ENCODE results near the gene CREB3L2. TPM values are rescaled to one million over a fixed set of nuclear protein-coding genes. Genes with fewer than 3 reads are reported as not detected.

Gene CREB3L2
- total and polyA plus RNA-seq, 2 of the 13 experiments (the other 11 are each of a cell fraction or from before 2014, with no cell fraction given): 22.1 to 41.1 TPM

GRCh38 chr7:137950263-137950621, 51.6 kb downstream of the CREB3L2 start (continued):
- TF ChIP-seq ZNF142 (CRISPR knock-in tag; IDR thresholded peaks at IDR 0.05) (no peak), GPN1 (CRISPR knock-in tag; IDR thresholded peaks at IDR 0.05; ENCODE audit: borderline replicate concordance) (no peak), ATF5 (CRISPR knock-in tag; IDR thresholded peaks at IDR 0.05; ENCODE audit: low read depth) (no peak), SRF (IDR thresholded peaks at IDR 0.05; ENCODE audit: low read depth, low read length) (no peak), ZZZ3 (CRISPR knock-in tag; IDR thresholded peaks at IDR 0.05; ENCODE audit: borderline replicate concordance) (no peak), ZNF382 (CRISPR knock-in tag; IDR thresholded peaks at IDR 0.05; ENCODE audit: borderline replicate concordance) (no peak), ZBTB21 (CRISPR knock-in tag; IDR thresholded peaks at IDR 0.05) (no peak), NFIB (CRISPR knock-in tag; IDR thresholded peaks at IDR 0.05; ENCODE audit: borderline replicate concordance) (no peak), CEBPG (CRISPR knock-in tag; IDR thresholded peaks at IDR 0.05) (0 out of 2 replicates have a peak, but pooled peaks have one; percentile 4), MIER2 (CRISPR knock-in tag; IDR thresholded peaks at IDR 0.05) (no peak), IKZF4 (CRISPR knock-in tag; IDR thresholded peaks at IDR 0.05; ENCODE audit: borderline replicate concordance, low read depth, not compliant biosample characterization) (no peak)
- TF ChIP-seq, protein P1, sequence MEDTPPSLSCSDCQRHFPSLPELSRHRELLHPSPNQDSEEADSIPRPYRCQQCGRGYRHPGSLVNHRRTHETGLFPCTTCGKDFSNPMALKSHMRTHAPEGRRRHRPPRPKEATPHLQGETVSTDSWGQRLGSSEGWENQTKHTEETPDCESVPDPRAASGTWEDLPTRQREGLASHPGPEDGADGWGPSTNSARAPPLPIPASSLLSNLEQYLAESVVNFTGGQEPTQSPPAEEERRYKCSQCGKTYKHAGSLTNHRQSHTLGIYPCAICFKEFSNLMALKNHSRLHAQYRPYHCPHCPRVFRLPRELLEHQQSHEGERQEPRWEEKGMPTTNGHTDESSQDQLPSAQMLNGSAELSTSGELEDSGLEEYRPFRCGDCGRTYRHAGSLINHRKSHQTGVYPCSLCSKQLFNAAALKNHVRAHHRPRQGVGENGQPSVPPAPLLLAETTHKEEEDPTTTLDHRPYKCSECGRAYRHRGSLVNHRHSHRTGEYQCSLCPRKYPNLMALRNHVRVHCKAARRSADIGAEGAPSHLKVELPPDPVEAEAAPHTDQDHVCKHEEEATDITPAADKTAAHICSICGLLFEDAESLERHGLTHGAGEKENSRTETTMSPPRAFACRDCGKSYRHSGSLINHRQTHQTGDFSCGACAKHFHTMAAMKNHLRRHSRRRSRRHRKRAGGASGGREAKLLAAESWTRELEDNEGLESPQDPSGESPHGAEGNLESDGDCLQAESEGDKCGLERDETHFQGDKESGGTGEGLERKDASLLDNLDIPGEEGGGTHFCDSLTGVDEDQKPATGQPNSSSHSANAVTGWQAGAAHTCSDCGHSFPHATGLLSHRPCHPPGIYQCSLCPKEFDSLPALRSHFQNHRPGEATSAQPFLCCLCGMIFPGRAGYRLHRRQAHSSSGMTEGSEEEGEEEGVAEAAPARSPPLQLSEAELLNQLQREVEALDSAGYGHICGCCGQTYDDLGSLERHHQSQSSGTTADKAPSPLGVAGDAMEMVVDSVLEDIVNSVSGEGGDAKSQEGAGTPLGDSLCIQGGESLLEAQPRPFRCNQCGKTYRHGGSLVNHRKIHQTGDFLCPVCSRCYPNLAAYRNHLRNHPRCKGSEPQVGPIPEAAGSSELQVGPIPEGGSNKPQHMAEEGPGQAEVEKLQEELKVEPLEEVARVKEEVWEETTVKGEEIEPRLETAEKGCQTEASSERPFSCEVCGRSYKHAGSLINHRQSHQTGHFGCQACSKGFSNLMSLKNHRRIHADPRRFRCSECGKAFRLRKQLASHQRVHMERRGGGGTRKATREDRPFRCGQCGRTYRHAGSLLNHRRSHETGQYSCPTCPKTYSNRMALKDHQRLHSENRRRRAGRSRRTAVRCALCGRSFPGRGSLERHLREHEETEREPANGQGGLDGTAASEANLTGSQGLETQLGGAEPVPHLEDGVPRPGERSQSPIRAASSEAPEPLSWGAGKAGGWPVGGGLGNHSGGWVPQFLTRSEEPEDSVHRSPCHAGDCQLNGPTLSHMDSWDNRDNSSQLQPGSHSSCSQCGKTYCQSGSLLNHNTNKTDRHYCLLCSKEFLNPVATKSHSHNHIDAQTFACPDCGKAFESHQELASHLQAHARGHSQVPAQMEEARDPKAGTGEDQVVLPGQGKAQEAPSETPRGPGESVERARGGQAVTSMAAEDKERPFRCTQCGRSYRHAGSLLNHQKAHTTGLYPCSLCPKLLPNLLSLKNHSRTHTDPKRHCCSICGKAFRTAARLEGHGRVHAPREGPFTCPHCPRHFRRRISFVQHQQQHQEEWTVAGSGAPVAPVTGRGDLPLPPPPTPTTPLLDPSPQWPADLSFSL (CRISPR knock-in tag; IDR thresholded peaks at IDR 0.05): no peak
- TF ChIP-seq, protein P2, sequence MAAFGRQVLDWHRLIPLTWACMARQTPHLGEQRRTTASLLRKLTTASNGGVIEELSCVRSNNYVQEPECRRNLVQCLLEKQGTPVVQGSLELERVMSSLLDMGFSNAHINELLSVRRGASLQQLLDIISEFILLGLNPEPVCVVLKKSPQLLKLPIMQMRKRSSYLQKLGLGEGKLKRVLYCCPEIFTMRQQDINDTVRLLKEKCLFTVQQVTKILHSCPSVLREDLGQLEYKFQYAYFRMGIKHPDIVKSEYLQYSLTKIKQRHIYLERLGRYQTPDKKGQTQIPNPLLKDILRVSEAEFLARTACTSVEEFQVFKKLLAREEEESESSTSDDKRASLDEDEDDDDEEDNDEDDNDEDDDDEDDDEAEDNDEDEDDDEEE (CRISPR knock-in tag; IDR thresholded peaks at IDR 0.05): no peak
- TF ChIP-seq, protein P3, sequence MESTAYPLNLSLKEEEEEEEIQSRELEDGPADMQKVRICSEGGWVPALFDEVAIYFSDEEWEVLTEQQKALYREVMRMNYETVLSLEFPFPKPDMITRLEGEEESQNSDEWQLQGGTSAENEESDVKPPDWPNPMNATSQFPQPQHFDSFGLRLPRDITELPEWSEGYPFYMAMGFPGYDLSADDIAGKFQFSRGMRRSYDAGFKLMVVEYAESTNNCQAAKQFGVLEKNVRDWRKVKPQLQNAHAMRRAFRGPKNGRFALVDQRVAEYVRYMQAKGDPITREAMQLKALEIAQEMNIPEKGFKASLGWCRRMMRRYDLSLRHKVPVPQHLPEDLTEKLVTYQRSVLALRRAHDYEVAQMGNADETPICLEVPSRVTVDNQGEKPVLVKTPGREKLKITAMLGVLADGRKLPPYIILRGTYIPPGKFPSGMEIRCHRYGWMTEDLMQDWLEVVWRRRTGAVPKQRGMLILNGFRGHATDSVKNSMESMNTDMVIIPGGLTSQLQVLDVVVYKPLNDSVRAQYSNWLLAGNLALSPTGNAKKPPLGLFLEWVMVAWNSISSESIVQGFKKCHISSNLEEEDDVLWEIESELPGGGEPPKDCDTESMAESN (CRISPR knock-in tag; conservative IDR thresholded peaks at IDR 0.05): no peak
